HCT116 (cell line): ENCODE data around the gene TGFBR1. TPM values are rescaled to one million over a fixed set of nuclear protein-coding genes. Genes with fewer than 3 reads are reported as not detected.

Experiments
- ATAC-seq: fragments of 200-7000 bp; cut with Tn5 transposase; 2 replicates; pipeline ENCODE4 v1.9.1; 2020; ENCODE audit warnings: mild to moderate bottlenecking, moderate library complexity
- BruUV-seq: library from RNA; stranded (reverse); fragments of 400-500 nt; replicated peaks from 2 replicates; lab custom pipeline; 2021; lab: Mats Ljungman, UMichigan
- CTCF ChIA-PET: fragments of 300-600 bp; sonication (Branson Sonifier 250); formaldehyde crosslinking; loops from one replicate; lab custom pipeline; 2021; ENCODE audit warnings: antibody characterized with exemption; lab: Charles Lee
- POLR2A ChIA-PET: fragments of 300-600, 350-600 bp; sonication (Branson Sonifier 250); formaldehyde crosslinking; loops from one replicate; lab custom pipeline; 2021; ENCODE audit warnings: antibody characterized with exemption; lab: Charles Lee
- RAD21 ChIA-PET, 2 experiments: fragments of 300-600 bp; sonication (Branson Sonifier 250); formaldehyde crosslinking; loops; one replicate each; lab custom pipeline; 2023; ENCODE audit warnings: low total read pairs in 2 of 2; ENCODE audit not compliant: uncharacterized antibody in 2 of 2, unreplicated experiment in 2 of 2, low non-redundant PET in 1 of 2; lab: Charles Lee
- DNase-seq: peaks from one replicate; pipeline ENCODE4 v3.0.0-alpha.2; 2010; ENCODE audit warnings: low read depth, low spot score
- H2AFZ ChIP-seq: fragments of 200-600 bp; shearing (Covaris generic), sonication (generic); 2 replicates; pipeline ENCODE4 v1.6.1; 2017; ENCODE audit warnings: low read depth, mixed run types, mixed read lengths, antibody characterized with exemption, low read length; ENCODE audit not compliant: poor library complexity, severe bottlenecking
- H3K27ac ChIP-seq: 2 replicates; pipeline ENCODE4 v1.5.1; 2012; ENCODE audit warnings: low read depth, low read length
- H3K27me3 ChIP-seq: fragments of 200-600 bp; sonication (generic); 2 replicates; pipeline ENCODE4 v1.6.1; 2016; ENCODE audit warnings: mixed run types, low read length, mixed read lengths; ENCODE audit not compliant: insufficient read depth
- H3K36me3 ChIP-seq, 2 experiments: fragments of 200-500 bp in 1 of 2; fragments of 200-600 bp in 1 of 2; sonication (Bioruptor generic) in 1 of 2; sonication (generic) in 1 of 2; 2 replicates each; pipeline versions ENCODE4 v1.5.1 to v1.6.1; 2014 to 2016; ENCODE audit warnings: low read length in 2 of 2, inconsistent platforms in 1 of 2, mixed read lengths in 1 of 2, mixed run types in 1 of 2; ENCODE audit not compliant: insufficient read depth in 2 of 2, control insufficient read depth in 1 of 2
- H3K4me1 ChIP-seq, 2 experiments: fragments of 200-600 bp in 1 of 2; sonication (generic) in 1 of 2; 2 replicates each; pipeline versions ENCODE4 v1.5.1 to v1.6.1; 2012 to 2017; ENCODE audit warnings: low read length in 2 of 2, inconsistent platforms in 1 of 2, mild to moderate bottlenecking in 1 of 2, mixed read lengths in 1 of 2, mixed run types in 1 of 2, moderate library complexity in 1 of 2; ENCODE audit not compliant: insufficient read depth in 2 of 2, control insufficient read depth in 1 of 2
- H3K4me2 ChIP-seq: fragments of 200-600 bp; sonication (generic); 2 replicates; pipeline ENCODE4 v1.6.1; 2017; ENCODE audit warnings: mixed run types, low read length, mixed read lengths
- H3K4me3 ChIP-seq, 2 experiments: fragments of 200-600 bp in 1 of 2; sonication (generic) in 1 of 2; replicated peaks in 1 of 2; 2 replicates each; pipeline ENCODE4 v1.5.1; 2011 to 2016; ENCODE audit warnings: low read length in 2 of 2, control low read depth in 1 of 2, low read depth in 1 of 2, mild to moderate bottlenecking in 1 of 2, mixed read lengths in 1 of 2, mixed run types in 1 of 2
- H3K79me2 ChIP-seq: fragments of 200-600 bp; sonication (generic); 2 replicates; pipeline ENCODE4 v1.6.1; 2017; ENCODE audit warnings: mild to moderate bottlenecking, mixed run types, low read length, moderate library complexity, mixed read lengths; ENCODE audit not compliant: insufficient read depth
- H3K9ac ChIP-seq: fragments of 200-600 bp; sonication (generic); 2 replicates; pipeline ENCODE4 v1.6.1; 2016; ENCODE audit warnings: low read length, mixed read lengths
- H3K9me2 ChIP-seq: fragments of 200-600 bp; sonication (generic), shearing (Covaris generic); 2 replicates; pipeline ENCODE4 v1.6.1; 2017; ENCODE audit warnings: mixed run types, mild to moderate bottlenecking, moderate library complexity; ENCODE audit not compliant: insufficient read depth
- H3K9me3 ChIP-seq, 2 experiments: fragments of 200-500 bp in 1 of 2; fragments of 200-600 bp in 1 of 2; sonication (Bioruptor generic) in 1 of 2; sonication (generic) in 1 of 2; 2 replicates each; pipeline ENCODE4 v1.6.1; 2014 to 2017; ENCODE audit warnings: low read length in 2 of 2, mixed read lengths in 2 of 2, inconsistent platforms in 1 of 2, low read depth in 1 of 2, mild to moderate bottlenecking in 1 of 2, mixed run types in 1 of 2, moderate library complexity in 1 of 2; ENCODE audit not compliant: control insufficient read depth in 1 of 2, insufficient read depth in 1 of 2
- H4K20me1 ChIP-seq: fragments of 200-600 bp; sonication (generic), shearing (Covaris generic); 2 replicates; pipeline ENCODE4 v1.6.1; 2017; ENCODE audit warnings: mixed run types, mild to moderate bottlenecking, moderate library complexity; ENCODE audit not compliant: insufficient read depth
- CTCF ChIP-seq, 3 experiments: fragments of 200-600 bp in 1 of 3; sonication (generic) in 1 of 3; IDR thresholded peaks in 2 of 3; conservative IDR thresholded peaks in 1 of 3; 2 replicates each; pipeline ENCODE4 v1.5.1; 2012 to 2017; ENCODE audit warnings: low read depth in 2 of 3, low read length in 2 of 3, antibody characterized with exemption in 1 of 3, borderline replicate concordance in 1 of 3, control low read depth in 1 of 3, mild to moderate bottlenecking in 1 of 3, mixed read lengths in 1 of 3, mixed run types in 1 of 3, moderate library complexity in 1 of 3; ENCODE audit not compliant: insufficient read depth in 1 of 3
- EGR1 ChIP-seq: IDR thresholded peaks from 2 replicates; pipeline ENCODE4 v1.6.1; 2012; ENCODE audit warnings: low read depth
- POLR2A ChIP-seq: IDR thresholded peaks from 2 replicates; pipeline ENCODE4 v1.7.0; 2011; ENCODE audit warnings: borderline replicate concordance; ENCODE audit not compliant: insufficient read depth, insufficient read length; ENCODE audit errors: extremely low read depth
- REST ChIP-seq: IDR thresholded peaks from 2 replicates; pipeline ENCODE4 v1.6.1; 2012; ENCODE audit warnings: low read depth
- YY1 ChIP-seq: IDR thresholded peaks from 2 replicates; pipeline ENCODE4 v1.6.1; 2011; ENCODE audit warnings: low read length, low read depth, moderate library complexity, mild to moderate bottlenecking; ENCODE audit not compliant: insufficient replicate concordance; ENCODE audit errors: extremely low read depth
- ZFX ChIP-seq: fragments of 450-650 bp; IDR thresholded peaks from 2 replicates; pipeline ENCODE4 v1.6.1; 2017
- ZNF274 ChIP-seq: fragments of 200-500 bp; sonication (Bioruptor generic); IDR thresholded peaks from 2 replicates; pipeline ENCODE4 v1.6.1; 2014; ENCODE audit warnings: mild to moderate bottlenecking, low read depth, low read length, inconsistent platforms
- intact Hi-C: fragments of 100-400 bp; cut with micrococcal nuclease; formaldehyde crosslinking; loops from 2 replicates; pipeline ENCODE4 v1.10.0; 2022
- total RNA-seq: library from RNA; stranded (reverse); gene quantifications from one replicate; pipeline ENCODE4 v1.2.1, GENCODE V29; 2021; ENCODE audit not compliant: unreplicated experiment

Gene TGFBR1
- total RNA-seq, 1 experiment from 2014 or later, result 26.6 TPM

GRCh38 chr9:99056886-99057664 lies 47.8 kb upstream of the TGFBR1 start (continued):
- TF ChIP-seq REST, result no peak
- no peak for TF ChIP-seq CTCF (IDR thresholded peaks at IDR 0.05 in 2 of 3, conservative IDR thresholded peaks at IDR 0.05 in 1 of 3; ENCODE audit: borderline replicate concordance in 1 of 3, insufficient read depth in 1 of 3, low read depth in 2 of 3, low read length in 2 of 3)

- Histone ChIP-seq H3K4me2 (no peak overlapping the region), H3K9ac (no peak overlapping the region), H2AFZ (no peak overlapping the region), H3K36me3 (no peaks in the 10 kb centered on the region), H3K9me3 (no peaks in the 10 kb centered on the region), H3K4me1 (peaks cover 0 to 9% of the 10 kb centered on the region in 2 experiments; a peak in 1 of 4 replicates), H3K27me3 (peaks cover 16% of the 10 kb centered on the region), H3K9me2 (no peaks in the 10 kb centered on the region), H3K27ac (no peak overlapping the region), H3K4me3 (no peak overlapping the region), H3K79me2 (no peaks in the 10 kb centered on the region), H4K20me1 (no peaks in the 10 kb centered on the region)
- intact Hi-C loops, result no loop called here
- BruUV-seq, result no TSS peak
- no peak for TF ChIP-seq POLR2A
- no peak for TF ChIP-seq YY1
- TF ChIP-seq ZNF274, result no peak
- no peak for TF ChIP-seq ZFX
- TF ChIP-seq EGR1, result no peak
- no peak for DNase-seq
- ChIA-PET CTCF (no interaction called here), POLR2A (no interaction called here), RAD21 (no interaction called here)
- ATAC-seq, result no peak
These were observed 47.0 kb upstream of the TGFBR1 start for GRCh38 chr9:99057665-99058625.
